BE2C (cell line): ENCODE measurements around the gene NANOS3.

ENCODE experiments used
- DNase-seq: peaks from one replicate; pipeline ENCODE4 v3.0.0-alpha.2; 2020
- H3K27me3 ChIP-seq: fragments of 250-450 bp; sonication (Bioruptor Pico); 2 replicates; pipeline ENCODE4 v1.5.1; 2020; ENCODE audit warnings: mild to moderate bottlenecking
- H3K36me3 ChIP-seq: fragments of 250-450 bp; sonication (Bioruptor Pico); 2 replicates; pipeline ENCODE4 v1.5.1; 2020; ENCODE audit warnings: mild to moderate bottlenecking
- H3K4me1 ChIP-seq: fragments of 250-450 bp; sonication (Bioruptor Pico); 2 replicates; pipeline ENCODE4 v1.5.1; 2020
- H3K4me3 ChIP-seq: 2 replicates; pipeline ENCODE4 v1.5.1; 2011; ENCODE audit warnings: low read depth, low read length
- H3K9me3 ChIP-seq: fragments of 250-450 bp; sonication (Bioruptor Pico); 2 replicates; pipeline ENCODE4 v1.5.1; 2020
- TF ChIP-seq, protein P1 (sequence below): IDR thresholded peaks from 2 replicates; pipeline ENCODE4 v1.5.1; 2012; ENCODE audit warnings: mild to moderate bottlenecking, low read depth, low read length

NANOS3 gene

DNA sequence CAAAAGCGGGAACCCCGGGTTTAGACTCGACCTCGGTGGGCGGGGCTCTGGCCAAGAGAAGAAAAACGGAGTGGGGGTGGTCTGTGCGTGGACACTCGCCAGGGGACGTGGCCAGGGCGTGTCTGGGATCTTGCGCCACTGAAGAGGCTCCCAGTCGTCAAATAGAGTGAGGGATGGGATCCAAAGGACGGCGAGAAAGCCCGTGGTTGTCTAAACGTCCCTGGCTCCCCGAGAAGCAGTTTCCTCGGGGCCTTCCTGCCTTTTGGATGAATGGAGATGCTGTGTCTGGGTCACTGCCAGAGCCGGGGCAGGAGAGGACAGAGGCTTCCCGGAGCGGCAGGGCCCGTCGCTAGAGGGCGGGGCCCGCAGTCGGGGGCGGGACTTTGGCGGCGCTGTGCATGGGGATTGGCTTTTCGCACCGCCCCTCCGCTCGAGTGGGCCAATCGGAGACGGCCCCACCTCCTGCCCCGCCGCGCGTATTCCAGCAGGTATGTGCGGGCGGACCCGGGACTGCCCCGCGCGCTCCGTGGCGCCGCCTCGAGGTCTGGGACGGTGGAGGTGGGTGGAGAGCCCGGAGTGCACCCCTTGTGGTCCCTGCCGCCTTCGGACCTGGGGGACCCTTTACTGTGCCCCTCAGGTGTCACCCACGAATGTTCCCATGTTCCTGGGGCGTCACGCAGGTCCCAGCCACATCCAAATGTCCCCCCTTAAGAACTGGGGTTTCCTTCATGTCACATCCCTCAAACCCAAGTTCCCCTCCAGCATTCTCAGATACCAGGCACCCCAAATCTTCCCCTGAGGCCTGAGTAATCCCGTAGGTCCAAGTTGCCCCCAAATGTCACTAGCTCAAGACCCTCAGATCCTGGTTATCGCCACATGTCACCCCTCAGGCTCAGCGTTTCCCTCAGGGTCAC lies 43.3 kb upstream of the NANOS3 start:
- no peaks in the 10 kb centered on the region for H3K9me3 ChIP-seq
- peak overlapping the region; percentile 49 for H3K4me3 ChIP-seq
- peak; percentile 94 for DNase-seq
- H3K27me3 ChIP-seq: no peaks in the 10 kb centered on the region
- H3K36me3 ChIP-seq: peaks cover 30% of the 10 kb centered on the region
- peaks cover 25% of the 10 kb centered on the region for H3K4me1 ChIP-seq
- TF ChIP-seq, protein P1, sequence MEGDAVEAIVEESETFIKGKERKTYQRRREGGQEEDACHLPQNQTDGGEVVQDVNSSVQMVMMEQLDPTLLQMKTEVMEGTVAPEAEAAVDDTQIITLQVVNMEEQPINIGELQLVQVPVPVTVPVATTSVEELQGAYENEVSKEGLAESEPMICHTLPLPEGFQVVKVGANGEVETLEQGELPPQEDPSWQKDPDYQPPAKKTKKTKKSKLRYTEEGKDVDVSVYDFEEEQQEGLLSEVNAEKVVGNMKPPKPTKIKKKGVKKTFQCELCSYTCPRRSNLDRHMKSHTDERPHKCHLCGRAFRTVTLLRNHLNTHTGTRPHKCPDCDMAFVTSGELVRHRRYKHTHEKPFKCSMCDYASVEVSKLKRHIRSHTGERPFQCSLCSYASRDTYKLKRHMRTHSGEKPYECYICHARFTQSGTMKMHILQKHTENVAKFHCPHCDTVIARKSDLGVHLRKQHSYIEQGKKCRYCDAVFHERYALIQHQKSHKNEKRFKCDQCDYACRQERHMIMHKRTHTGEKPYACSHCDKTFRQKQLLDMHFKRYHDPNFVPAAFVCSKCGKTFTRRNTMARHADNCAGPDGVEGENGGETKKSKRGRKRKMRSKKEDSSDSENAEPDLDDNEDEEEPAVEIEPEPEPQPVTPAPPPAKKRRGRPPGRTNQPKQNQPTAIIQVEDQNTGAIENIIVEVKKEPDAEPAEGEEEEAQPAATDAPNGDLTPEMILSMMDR: peak; percentile 31

GRCh38 chr19:13834244-13835069 lies 42.5 kb upstream of the NANOS3 start:
- H3K4me1 ChIP-seq: peaks cover 26% of the 10 kb centered on the region
- TF ChIP-seq, protein P1: no peak
- H3K36me3 ChIP-seq: peaks cover 30% of the 10 kb centered on the region
- no peak for DNase-seq
- H3K27me3 ChIP-seq: no peaks in the 10 kb centered on the region
- H3K9me3 ChIP-seq: no peaks in the 10 kb centered on the region
- H3K4me3 ChIP-seq: no peak overlapping the region

DNA sequence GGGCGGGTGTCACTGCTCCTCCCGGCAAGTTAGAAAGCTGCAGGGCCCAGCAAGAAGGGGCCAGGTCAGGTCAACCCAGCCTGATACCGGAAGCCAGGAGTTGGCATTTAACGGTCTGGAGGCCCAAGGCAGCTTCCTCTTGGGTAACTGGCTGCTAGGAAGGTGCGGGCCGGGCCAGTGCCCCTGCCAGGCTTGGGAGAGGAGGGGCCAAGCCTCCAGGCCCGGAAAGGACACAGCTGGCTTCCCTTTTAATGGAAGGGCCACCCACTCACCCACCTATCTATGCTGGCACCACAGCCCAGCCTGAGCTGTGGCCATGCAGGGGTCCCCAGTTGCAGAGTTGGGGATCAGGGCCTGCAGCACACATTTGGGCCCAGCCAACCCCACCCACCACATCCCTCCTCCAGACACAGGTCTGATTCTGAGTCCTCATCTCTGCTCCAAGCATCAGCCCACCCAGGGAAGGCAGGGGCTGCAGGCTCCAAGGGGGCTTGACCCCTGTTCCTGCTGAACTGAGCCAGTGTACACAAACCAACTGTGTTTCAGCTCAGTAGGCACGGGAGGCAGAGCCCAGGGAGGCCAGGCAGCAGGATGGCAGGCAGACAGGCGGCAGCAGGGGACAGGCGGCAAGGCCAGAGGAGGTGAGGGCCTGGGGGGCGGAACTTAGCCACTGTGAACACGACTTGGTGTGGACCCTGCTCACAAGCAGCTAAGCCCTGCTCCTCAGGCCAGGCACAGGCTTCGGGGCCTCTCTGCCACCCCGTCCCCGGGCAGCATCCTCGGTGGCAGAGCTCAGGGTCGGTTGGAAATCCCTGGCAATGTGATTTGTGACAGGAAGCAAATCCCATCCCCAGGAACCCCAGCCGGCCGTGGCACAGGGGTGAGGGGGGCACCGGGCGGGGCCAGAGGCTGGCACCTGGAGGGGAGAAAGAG lies 40.9 kb upstream of the NANOS3 start:
- Histone ChIP-seq H3K36me3 (peaks cover 30% of the 10 kb centered on the region), H3K27me3 (no peaks in the 10 kb centered on the region), H3K4me1 (peaks cover 26% of the 10 kb centered on the region), H3K4me3 (no peak overlapping the region), H3K9me3 (no peaks in the 10 kb centered on the region)
- no peak for DNase-seq
- TF ChIP-seq, protein P1: no peak

GRCh38 chr19:13838435-13839129 lies 38.4 kb upstream of the NANOS3 start:
- Histone ChIP-seq H3K36me3 (peaks cover 30% of the 10 kb centered on the region), H3K4me3 (peak overlapping the region; percentile 85), H3K27me3 (no peaks in the 10 kb centered on the region), H3K4me1 (peaks cover 26% of the 10 kb centered on the region), H3K9me3 (no peaks in the 10 kb centered on the region)
- no peak for DNase-seq
- TF ChIP-seq, protein P1: no peak

- H3K36me3 ChIP-seq: peaks cover 23% of the 10 kb centered on the region
- peak overlapping the region; percentile 85 for H3K4me3 ChIP-seq
- TF ChIP-seq, protein P1: 0 out of 2 replicates have a peak, but pooled peaks have one; percentile 5
- H3K4me1 ChIP-seq: peaks cover 27% of the 10 kb centered on the region
- no peaks in the 10 kb centered on the region for H3K9me3 ChIP-seq
- no peaks in the 10 kb centered on the region for H3K27me3 ChIP-seq
- DNase-seq: peak; percentile 97
Measured at GRCh38 chr19:13839130-13839937, 37.6 kb upstream of the NANOS3 start.
